Globus pallidus (tissue), 1 donor: ENCODE data around the gene MAS1L.

ENCODE experiments used
- DNase-seq: peaks from one replicate; pipeline ENCODE4 v3.0.0-alpha.2; 2015; ENCODE audit warnings: low spot score

MAS1L gene

GRCh38 chr6:29487660-29488059 lies at the start of gene MAS1L:
TSS of gene MAS1L (minus strand) at chr6:29487956. CDS start at chr6:29487902, 54 bp downstream.
- DNase-seq = no peak

GRCh38 chr6:29532320-29532951 lies 44.7 kb upstream of the MAS1L start:
- no peak for DNase-seq

- DNase-seq = no peak
Observed at GRCh38 chr6:29531668-29532067, 43.9 kb upstream of the MAS1L start.

GRCh38 chr6:29530671-29531310 lies 43.0 kb upstream of the MAS1L start:
- DNase-seq = no peak

GRCh38 chr6:29529956-29530355 lies 42.2 kb upstream of the MAS1L start:
- DNase-seq = no peak

- DNase-seq = no peak
Observed at GRCh38 chr6:29528988-29529560, 41.3 kb upstream of the MAS1L start.

GRCh38 chr6:29528300-29528931 lies 40.7 kb upstream of the MAS1L start:
- DNase-seq = no peak

- no peak for DNase-seq
Observed at GRCh38 chr6:29527564-29527963, 39.8 kb upstream of the MAS1L start.

- no peak for DNase-seq
Observed at GRCh38 chr6:29527126-29527525, 39.4 kb upstream of the MAS1L start.

GRCh38 chr6:29525311-29525639 lies 37.5 kb upstream of the MAS1L start:
- DNase-seq = no peak

GRCh38 chr6:29524444-29525310 lies 36.9 kb upstream of the MAS1L start:
- no peak for DNase-seq

- no peak for DNase-seq
Observed at GRCh38 chr6:29524044-29524443, 36.3 kb upstream of the MAS1L start.

GRCh38 chr6:29522227-29522626 lies 34.5 kb upstream of the MAS1L start:
- DNase-seq = no peak

GRCh38 chr6:29521006-29521680 lies 33.4 kb upstream of the MAS1L start:
- no peak for DNase-seq

- no peak for DNase-seq
Observed at GRCh38 chr6:29520232-29520631, 32.5 kb upstream of the MAS1L start.

- DNase-seq = no peak
Observed at GRCh38 chr6:29519291-29520010, 31.7 kb upstream of the MAS1L start.

GRCh38 chr6:29517728-29518440 lies 30.1 kb upstream of the MAS1L start:
- DNase-seq = no peak

GRCh38 chr6:29517245-29517644 lies 29.5 kb upstream of the MAS1L start:
- no peak for DNase-seq

- no peak for DNase-seq
Observed at GRCh38 chr6:29516108-29516507, 28.4 kb upstream of the MAS1L start.

- no peak for DNase-seq
Observed at GRCh38 chr6:29510746-29511300, 23.1 kb upstream of the MAS1L start.
